HepG2 (cell line): Measurements from ENCODE around the gene HOXC5. TPM values are rescaled to one million over a fixed set of nuclear protein-coding genes. Genes with fewer than 3 reads are reported as not detected.

Experiments used
- ATAC-seq: fragments of 200-7000 bp; cut with Tn5 transposase; 3 replicates; pipeline ENCODE4 v1.9.1; 2020; ENCODE audit warnings: mild to moderate bottlenecking, moderate library complexity
- BruUV-seq: library from RNA; stranded (reverse); fragments of 400-500 nt; replicated peaks from 2 replicates; lab custom pipeline; 2021; lab: Mats Ljungman, UMichigan
- CTCF ChIA-PET: fragments of 300-600 bp; formaldehyde crosslinking; extraction: SDS; loops from one replicate; lab custom pipeline; 2021; ENCODE audit warnings: low total read pairs, inconsistent platforms, low intra/inter-chr PET ratio; lab: Yijun Ruan, JAX
- POLR2A ChIA-PET: fragments of 350-600 bp; sonication (Branson Sonifier 250); formaldehyde crosslinking; loops from one replicate; lab custom pipeline; 2020; ENCODE audit warnings: antibody characterized with exemption, inconsistent platforms; lab: Yijun Ruan, JAX
- DNase-seq: peaks from one replicate; pipeline ENCODE4 v3.0.0-alpha.2; 2015; ENCODE audit warnings: low spot score
- FAIRE-seq: peaks from 3 replicates; lab custom pipeline; 2011; peaks lifted over from hg19 to GRCh38; lab: Jason Lieb, UNC
- H2AFZ ChIP-seq: one replicate; pipeline ENCODE4 v1.6.1; 2011; ENCODE audit warnings: low read length, inconsistent platforms
- H3K27ac ChIP-seq: fragments of 300-600 bp; 3 replicates; pipeline ENCODE4 v1.8.0; 2011; ENCODE audit warnings: mixed run types, mild to moderate bottlenecking, mixed read lengths, low read length, inconsistent platforms; ENCODE audit not compliant: insufficient read depth; ENCODE audit errors: extremely low read length
- H3K27me3 ChIP-seq, 2 experiments: fragments of 200-600 bp in 1 of 2; 2 replicates in 1 of 2; 3 replicates in 1 of 2; pipeline versions ENCODE4 v1.6.0 to v1.8.0; 2011; ENCODE audit warnings: low read length in 2 of 2, mild to moderate bottlenecking in 2 of 2, moderate library complexity in 2 of 2, inconsistent platforms in 1 of 2; ENCODE audit not compliant: insufficient read depth in 2 of 2, control insufficient read depth in 1 of 2
- H3K36me3 ChIP-seq, 2 experiments: fragments of 200-600 bp in 1 of 2; replicated peaks in 1 of 2; 2 replicates in 1 of 2; 3 replicates in 1 of 2; pipeline versions ENCODE4 v1.5.1 to v1.8.0; 2011; ENCODE audit warnings: low read length in 2 of 2, inconsistent platforms in 1 of 2; ENCODE audit not compliant: insufficient read depth in 2 of 2, control insufficient read depth in 1 of 2
- H3K4me1 ChIP-seq: 2 replicates; pipeline ENCODE4 v1.5.1; 2012; ENCODE audit warnings: low read length, inconsistent platforms; ENCODE audit not compliant: insufficient read depth
- H3K4me2 ChIP-seq: 2 replicates; pipeline ENCODE4 v1.6.0; 2011; ENCODE audit warnings: low read depth, low read length, inconsistent platforms
- H3K4me3 ChIP-seq, 3 experiments: fragments of 200-600 bp in 1 of 3; sonication (generic), shearing (Covaris generic) in 1 of 3; replicated peaks in 1 of 3; 2 replicates each; pipeline ENCODE4 v1.5.1; 2011 to 2016; ENCODE audit warnings: low read length in 3 of 3, inconsistent platforms in 2 of 3, low read depth in 2 of 3, mild to moderate bottlenecking in 2 of 3, control low read depth in 1 of 3, mixed read lengths in 1 of 3; ENCODE audit not compliant: insufficient read depth in 1 of 3
- H3K79me2 ChIP-seq: one replicate; pipeline ENCODE4 v1.6.1; 2011; ENCODE audit warnings: low read length, inconsistent platforms; ENCODE audit not compliant: insufficient read depth
- H3K9ac ChIP-seq: 2 replicates; pipeline ENCODE4 v1.6.0; 2011; ENCODE audit warnings: mild to moderate bottlenecking, low read depth, low read length, inconsistent platforms; ENCODE audit not compliant: insufficient read depth
- H3K9me3 ChIP-seq: 2 replicates; pipeline ENCODE4 v1.5.1; 2012; ENCODE audit warnings: mild to moderate bottlenecking, low read length
- H4K20me1 ChIP-seq: 2 replicates; pipeline ENCODE4 v1.6.0; 2011; ENCODE audit warnings: inconsistent platforms, mild to moderate bottlenecking, low read length, moderate library complexity; ENCODE audit not compliant: insufficient read depth
- CBX2 ChIP-seq, 2 experiments: fragments of 200-600 bp in 1 of 2; sonication (generic); formaldehyde crosslinking in 1 of 2; IDR thresholded peaks; 2 replicates each; pipeline versions ENCODE4 v1.7.0 to v1.8.1; 2018 to 2022; ENCODE audit warnings: low read depth in 2 of 2, low read length in 1 of 2, mild to moderate bottlenecking in 1 of 2, missing genetic modification reagents in 1 of 2
- CCDC6 ChIP-seq: sonication (generic); formaldehyde crosslinking; IDR thresholded peaks from 2 replicates; pipeline ENCODE4 v1.8.1; 2022; ENCODE audit warnings: mild to moderate bottlenecking, missing genetic modification reagents, moderate library complexity
- HOXA3 ChIP-seq: sonication (generic); formaldehyde crosslinking; IDR thresholded peaks from 2 replicates; pipeline ENCODE4 v1.5.0; 2020; ENCODE audit warnings: missing genetic modification reagents
- RNF2 ChIP-seq: fragments of 450-650 bp; conservative IDR thresholded peaks from 2 replicates; pipeline ENCODE4 v1.6.1; 2016; ENCODE audit warnings: low read depth
- TEAD3 ChIP-seq: optimal IDR thresholded peaks from 2 replicates; pipeline ENCODE3; 2016; ENCODE audit warnings: borderline replicate concordance
- TEF ChIP-seq: sonication (generic); formaldehyde crosslinking; IDR thresholded peaks from 2 replicates; pipeline ENCODE4 v1.5.0; 2020; ENCODE audit warnings: missing genetic modification reagents
- TOE1 ChIP-seq: sonication (generic); formaldehyde crosslinking; IDR thresholded peaks from 2 replicates; pipeline ENCODE4 v1.4.0; 2020; ENCODE audit warnings: mild to moderate bottlenecking, missing genetic modification reagents
- ZFP36 ChIP-seq: fragments of 150-350 bp; IDR thresholded peaks from 2 replicates; pipeline ENCODE4 v1.6.1; 2018; ENCODE audit warnings: borderline replicate concordance, low read length, low read depth; ENCODE audit not compliant: partially characterized antibody
- ZNF10 ChIP-seq: sonication (generic); formaldehyde crosslinking; IDR thresholded peaks from 2 replicates; pipeline ENCODE4 v1.4.0; 2020; ENCODE audit warnings: mild to moderate bottlenecking, low read depth, missing genetic modification reagents, borderline replicate concordance
- ZNF432 ChIP-seq: sonication (generic); formaldehyde crosslinking; IDR thresholded peaks from 2 replicates; pipeline ENCODE4 v1.5.0; 2020; ENCODE audit warnings: missing genetic modification reagents, mild to moderate bottlenecking, borderline replicate concordance
- ZNF556 ChIP-seq: sonication (generic); formaldehyde crosslinking; IDR thresholded peaks from 2 replicates; pipeline ENCODE4 v1.4.0; 2020; ENCODE audit warnings: mild to moderate bottlenecking, missing genetic modification reagents, borderline replicate concordance
- whole genome bisulfite sequencing: methylation state at CpG from one replicate; pipeline ENCODE4 v1.1.6; 2017; ENCODE audit warnings: low lambda C conversion rate; 5-methylcytosine and 5-hydroxymethylcytosine counted together
- in situ Hi-C: cut with HindIII; loops from 2 replicates; pipeline ENCODE4 v1.10.0; 2017; ENCODE audit warnings: low pct_unique_long_range_greater_than_20kb; ENCODE audit not compliant: extremely low pct_ligation_motif_present
- intact Hi-C: fragments of 100-400 bp; cut with micrococcal nuclease; formaldehyde crosslinking; loops from one replicate; pipeline ENCODE4 v1.10.0; 2022; ENCODE audit not compliant: unreplicated experiment
- polyA plus RNA-seq, 8 experiments: library from polyadenylated mRNA; depleted of rRNA in 3 of 8; stranded (reverse) in 7 of 8; unstranded in 1 of 8; fragments of >200 nt; fragmentation: Illumina TruSeq in 4 of 8; extraction: Trizol in 4 of 8; gene quantifications; 2 replicates each; pipeline versions ENCODE4 v1.2.1 to v1.2.3, GENCODE V29; 2011 to 2016; ENCODE audit warnings: low read depth in 4 of 8, missing spikeins in 1 of 8, mixed read lengths in 1 of 8; ENCODE audit not compliant: insufficient read depth in 1 of 8
- total RNA-seq, 5 experiments: library from RNA; depleted of rRNA; stranded (reverse); fragments of >200 nt; fragmentation: Illumina TruSeq; extraction: Trizol; gene quantifications; 2 replicates each; pipeline ENCODE4 v1.2.3, GENCODE V29; 2016; ENCODE audit warnings: low read depth in 1 of 5
- TF ChIP-seq, protein P1 (sequence below): sonication (generic); formaldehyde crosslinking; IDR thresholded peaks from 2 replicates; pipeline ENCODE4 v1.4.0; 2020; ENCODE audit warnings: mild to moderate bottlenecking, low read depth, missing genetic modification reagents

The HOXC5 gene
- total and polyA plus RNA-seq, 2 of the 13 experiments (the other 11 are each of a cell fraction or from before 2014, with no cell fraction given) = not detected

GRCh38 chr12:54015018-54015931, 17.6 kb upstream of the HOXC5 start:
- CTCF ChIA-PET = no interaction called here

More at GRCh38 chr12:54015018-54015931, 17.6 kb upstream of the HOXC5 start:
- H4K20me1 ChIP-seq = no peaks in the 10 kb centered on the region
- WGBS = 27% methylated on average over 23 of the region's 23 CpGs
- peaks cover 12 to 62% of the 10 kb centered on the region in 2 experiments for H3K27me3 ChIP-seq
- H3K9me3 ChIP-seq = no peaks in the 10 kb centered on the region
- H3K4me1 ChIP-seq = peaks cover 16% of the 10 kb centered on the region
- H3K36me3 ChIP-seq = no peaks in the 10 kb centered on the region
- no peak overlapping the region for H3K27ac ChIP-seq
- intact Hi-C loops = no loop called here
- H2AFZ ChIP-seq = no peak overlapping the region
- in situ Hi-C loops = loop anchor here (10.0 kb wide), 1 partner anchor 350 kb away; the partner anchor contains the start of gene GPR84
- no peaks in the 10 kb centered on the region for H3K79me2 ChIP-seq
- ATAC-seq = no peak
- no peak overlapping the region for H3K9ac ChIP-seq
- no TSS peak for BruUV-seq
- no peak overlapping the region for H3K4me3 ChIP-seq
- POLR2A ChIA-PET = no interaction called here
- no peak for FAIRE-seq
- DNase-seq = no peak
- no peak overlapping the region for H3K4me2 ChIP-seq
- TF ChIP-seq TOE1 (no peak), TEF (CRISPR knock-in tag) (no peak), CCDC6 (no peak), ZNF556 (CRISPR knock-in tag) (no peak), CBX2 (IDR thresholded peaks at IDR 0.05; ENCODE audit: low read depth, low read length) (0 out of 2 replicates have a peak, but pooled peaks have one; percentile 66), CBX2 (CRISPR knock-in tag; IDR thresholded peaks at IDR 0.05; ENCODE audit: low read depth) (no peak), ZFP36 (peak; percentile 74), ZNF432 (CRISPR knock-in tag) (no peak), TEAD3 (no peak), RNF2 (peak; percentile 79), HOXA3 (CRISPR knock-in tag) (no peak), ZNF10 (CRISPR knock-in tag) (no peak)
- TF ChIP-seq, protein P1, sequence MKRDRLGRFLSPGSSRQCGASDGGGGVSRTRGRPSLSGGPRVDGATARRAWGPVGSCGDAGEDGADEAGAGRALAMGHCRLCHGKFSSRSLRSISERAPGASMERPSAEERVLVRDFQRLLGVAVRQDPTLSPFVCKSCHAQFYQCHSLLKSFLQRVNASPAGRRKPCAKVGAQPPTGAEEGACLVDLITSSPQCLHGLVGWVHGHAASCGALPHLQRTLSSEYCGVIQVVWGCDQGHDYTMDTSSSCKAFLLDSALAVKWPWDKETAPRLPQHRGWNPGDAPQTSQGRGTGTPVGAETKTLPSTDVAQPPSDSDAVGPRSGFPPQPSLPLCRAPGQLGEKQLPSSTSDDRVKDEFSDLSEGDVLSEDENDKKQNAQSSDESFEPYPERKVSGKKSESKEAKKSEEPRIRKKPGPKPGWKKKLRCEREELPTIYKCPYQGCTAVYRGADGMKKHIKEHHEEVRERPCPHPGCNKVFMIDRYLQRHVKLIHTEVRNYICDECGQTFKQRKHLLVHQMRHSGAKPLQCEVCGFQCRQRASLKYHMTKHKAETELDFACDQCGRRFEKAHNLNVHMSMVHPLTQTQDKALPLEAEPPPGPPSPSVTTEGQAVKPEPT (CRISPR knock-in tag) = no peak
